Spleen (tissue), 11 donors: ENCODE data around the gene CROCC2. TPM values are rescaled to one million over a fixed set of nuclear protein-coding genes. Genes with fewer than 3 reads are reported as not detected.
A peak's percentile ranks its signal among the peaks of the same experiment; 100 is the strongest.

ENCODE experiments used
- DNase-seq: peaks from one replicate; pipeline ENCODE4 v3.0.0-alpha.2; 2020
- H3K27ac ChIP-seq, 8 donors: fragments of 200-600 bp; sonication (generic) in 7 of 8; 1 replicate in 4 of 8; 2 replicates in 4 of 8; pipeline versions ENCODE4 v1.5.0 to v1.8.0; 2016 to 2021; ENCODE audit warnings: inconsistent platforms in 4 of 8, mild to moderate bottlenecking in 4 of 8, moderate library complexity in 1 of 8
- H3K27me3 ChIP-seq, 7 donors: fragments of 200-600 bp; sonication (generic) in 6 of 7; replicated peaks in 1 of 7; 1 replicate in 4 of 7; 2 replicates in 3 of 7; pipeline versions ENCODE4 v1.5.0 to v1.8.0; 2016 to 2021; ENCODE audit warnings: inconsistent platforms in 3 of 7, mild to moderate bottlenecking in 1 of 7
- H3K36me3 ChIP-seq, 6 donors: fragments of 200-600 bp; sonication (generic) in 5 of 6; 1 replicate in 4 of 6; 2 replicates in 2 of 6; pipeline versions ENCODE4 v1.5.0 to v1.8.0; 2016 to 2021; ENCODE audit warnings: inconsistent platforms in 2 of 6
- H3K4me1 ChIP-seq, 6 donors: fragments of 200-600 bp; sonication (generic) in 5 of 6; 1 replicate in 3 of 6; 2 replicates in 3 of 6; pipeline versions ENCODE4 v1.5.0 to v1.8.0; 2016 to 2021; ENCODE audit warnings: inconsistent platforms in 3 of 6
- H3K4me3 ChIP-seq, 8 donors: fragments of 200-600 bp; sonication (generic) in 7 of 8; 1 replicate in 4 of 8; 2 replicates in 4 of 8; pipeline versions ENCODE4 v1.5.0 to v1.8.0; 2016 to 2021; ENCODE audit warnings: inconsistent platforms in 4 of 8, mild to moderate bottlenecking in 4 of 8, moderate library complexity in 2 of 8
- H3K9me3 ChIP-seq, 8 donors: fragments of 200-600 bp; sonication (generic) in 7 of 8; 1 replicate in 4 of 8; 2 replicates in 4 of 8; pipeline versions ENCODE4 v1.5.0 to v1.8.0; 2016 to 2021; ENCODE audit warnings: inconsistent platforms in 4 of 8
- CTCF ChIP-seq, 11 experiments: fragments of 200-600 bp in 7 of 11; fragments of 450-650 bp in 4 of 11; sonication (generic) in 4 of 11; IDR thresholded peaks in 8 of 11; conservative IDR thresholded peaks in 3 of 11; 1 replicate in 7 of 11; 2 replicates in 4 of 11; pipeline versions ENCODE4 v1.4.0 to v1.8.0; 2016 to 2021; ENCODE audit warnings: antibody characterized with exemption in 11 of 11, inconsistent platforms in 4 of 11, mild to moderate bottlenecking in 1 of 11
- POLR2A ChIP-seq, 3 donors: fragments of 450-650 bp; IDR thresholded peaks; one replicate each; pipeline ENCODE4 v1.5.1; 2017; ENCODE audit warnings: antibody characterized with exemption in 3 of 3, mild to moderate bottlenecking in 1 of 3
- POLR2AphosphoS5 ChIP-seq, 3 donors: sonication (generic); formaldehyde crosslinking; IDR thresholded peaks; one replicate each; pipeline ENCODE4 v1.5.1; 2017; ENCODE audit warnings: antibody characterized with exemption in 3 of 3
- WGBS, 5 donors: extraction: QIAGEN DNeasy Blood & Tissue Kit in 3 of 5; methylation state at CpG; one replicate each; pipeline versions ENCODE4 v1.1.5 to v1.1.7; 2013 to 2018; 5-methylcytosine and 5-hydroxymethylcytosine counted together
- intact Hi-C: fragments of 100-400 bp; cut with DNase I; formaldehyde crosslinking; loops from one replicate; pipeline ENCODE4 v1.15.0; 2023; ENCODE audit warnings: low total_unique reads
- polyA plus RNA-seq, 3 donors: library from polyadenylated mRNA; stranded (reverse); fragments of 200-250 nt; gene quantifications; one replicate each; pipeline ENCODE4 v1.2.1, GENCODE V29; 2013
- total RNA-seq, 7 donors: library from RNA; depleted of rRNA in 3 of 7; stranded (reverse); fragments of >200 nt in 3 of 7; fragmentation: NEBNext Ultra II Directional in 4 of 7; extraction: Animal tissue kit (Norgen Biotek cat#: 25700) in 4 of 7; gene quantifications; one replicate each; pipeline versions ENCODE4 v1.1.0 to v1.2.1, GENCODE V29; 2016 to 2021
- donor health status: healthy with polysubstance abuse.
- donor health status: DM: no; HTN: no; CAD: no; lungs with moderate emphysema.
- donor health status: DM: no; HTN: no; CAD: no.
- donor health status: Bipolar disorder and iron deficiency.
- donor health status: healthy.
- donor health status: DM: no; HTN: no; CAD: no.
- donor health status: DM: yes; HTN: yes; CAD: no.

Gene CROCC2
- total and polyA plus RNA-seq, 10 donors, result 0.04 to 3.6 (median 0.75) TPM

GRCh38 chr2:241005569-241005968 is 99.4 kb downstream of the CROCC2 start:
- intact Hi-C loops, result no loop called here
- no peak overlapping the region for H3K4me3 ChIP-seq
- H3K27me3 ChIP-seq, result peaks cover 0 to 39% (median 0%) of the 10 kb centered on the region in 7 donors
- peaks cover 10 to 38% (median 34%) of the 10 kb centered on the region in 8 donors for H3K9me3 ChIP-seq
- H3K4me1 ChIP-seq, result peaks cover 16 to 45% (median 28%) of the 10 kb centered on the region in 6 donors
- TF ChIP-seq POLR2AphosphoS5 (IDR thresholded peaks at IDR 0.05) (no peak), CTCF (IDR thresholded peaks at IDR 0.05 in 8 of 11, conservative IDR thresholded peaks at IDR 0.05 in 3 of 11) (no peak), POLR2A (IDR thresholded peaks at IDR 0.05) (no peak)
- DNase-seq, result no peak
- 80 to 98% (median 95%) methylated on average over 2 of the region's 2 CpGs for WGBS, 5 donors
- H3K36me3 ChIP-seq, result peaks cover 0 to 17% (median 8%) of the 10 kb centered on the region in 6 donors
- H3K27ac ChIP-seq, result no peak overlapping the region

GRCh38 chr2:241006412-241006811 is 100.3 kb downstream of the CROCC2 start:
- Histone ChIP-seq H3K9me3 (peaks cover 10 to 38% (median 34%) of the 10 kb centered on the region in 8 donors), H3K4me1 (peaks cover 17 to 45% (median 27%) of the 10 kb centered on the region in 6 donors), H3K27ac (no peak overlapping the region), H3K36me3 (peaks cover 0 to 15% (median 8%) of the 10 kb centered on the region in 6 donors), H3K4me3 (no peak overlapping the region), H3K27me3 (peaks cover 0 to 35% (median 0%) of the 10 kb centered on the region in 7 donors)
- WGBS, 5 donors, result 68 to 83% (median 82%) methylated on average over 3 of the region's 3 CpGs
- DNase-seq, result no peak
- intact Hi-C loops, result no loop called here
- TF ChIP-seq CTCF (IDR thresholded peaks at IDR 0.05 in 8 of 11, conservative IDR thresholded peaks at IDR 0.05 in 3 of 11) (no peak), POLR2A (IDR thresholded peaks at IDR 0.05) (no peak), POLR2AphosphoS5 (IDR thresholded peaks at IDR 0.05) (no peak)

- DNase-seq, result peak; percentile 17
- peaks cover 10 to 38% (median 34%) of the 10 kb centered on the region in 8 donors for H3K9me3 ChIP-seq
- peaks cover 0 to 38% (median 0%) of the 10 kb centered on the region in 7 donors for H3K27me3 ChIP-seq
- TF ChIP-seq POLR2A (IDR thresholded peaks at IDR 0.05) (no peak), CTCF (IDR thresholded peaks at IDR 0.05 in 8 of 11, conservative IDR thresholded peaks at IDR 0.05 in 3 of 11) (no peak), POLR2AphosphoS5 (IDR thresholded peaks at IDR 0.05) (no peak)
- no peak overlapping the region for H3K27ac ChIP-seq
- peaks cover 17 to 45% (median 29%) of the 10 kb centered on the region in 6 donors for H3K4me1 ChIP-seq
- H3K4me3 ChIP-seq, result no peak overlapping the region
- intact Hi-C loops, result no loop called here
- H3K36me3 ChIP-seq, result peaks cover 0 to 13% (median 8%) of the 10 kb centered on the region in 6 donors
- 90 to 97% (median 94%) methylated on average over 7 of the region's 7 CpGs for WGBS, 5 donors
Measured at GRCh38 chr2:241007111-241007510, 101.0 kb downstream of the CROCC2 start.

- no peak for TF ChIP-seq POLR2A (IDR thresholded peaks at IDR 0.05)
- TF ChIP-seq POLR2AphosphoS5 (IDR thresholded peaks at IDR 0.05), result no peak
- TF ChIP-seq CTCF (IDR thresholded peaks at IDR 0.05 in 8 of 11, conservative IDR thresholded peaks at IDR 0.05 in 3 of 11), result no peak
- H3K4me3 ChIP-seq, result no peak overlapping the region
- intact Hi-C loops, result no loop called here
- H3K9me3 ChIP-seq, result peaks cover 10 to 34% (median 29%) of the 10 kb centered on the region in 8 donors
- 78 to 89% (median 80%) methylated on average over 16 to 20 of the region's 20 CpGs for WGBS, 5 donors
- peaks cover 17 to 42% (median 29%) of the 10 kb centered on the region in 6 donors for H3K4me1 ChIP-seq
- peaks cover 0 to 11% (median 8%) of the 10 kb centered on the region in 6 donors for H3K36me3 ChIP-seq
- peak; percentile 69 for DNase-seq
- H3K27me3 ChIP-seq, result peaks cover 0 to 38% (median 0%) of the 10 kb centered on the region in 7 donors
- peak overlapping the region in 1 of 8 donors; percentile 78 for H3K27ac ChIP-seq
Measured at GRCh38 chr2:241007880-241008710, 102.0 kb downstream of the CROCC2 start.
